Measurements from ENCODE around the gene DERL3.

DERL3 gene

GRCh38 chr22:23847991-23848864, 9.4 kb upstream of the DERL3 start:
- in situ Hi-C loops (cut with MboI; ENCODE audit: low sequenced_read_pairs) = loop anchor here (10.0 kb wide), 1 partner anchor 303 kb away; no protein-coding TSS in a partner anchor

- in situ Hi-C loops (cut with MboI; ENCODE audit: low sequenced_read_pairs) = loop anchor here (10.0 kb wide), 1 partner anchor 303 kb away; no protein-coding TSS in a partner anchor
These were observed 8.6 kb upstream of the DERL3 start for GRCh38 chr22:23847310-23847920.

GRCh38 chr22:23846081-23846469, 7.3 kb upstream of the DERL3 start:
- in situ Hi-C loops (cut with MboI; ENCODE audit: low sequenced_read_pairs) = loop anchor here (10.0 kb wide), 1 partner anchor 301 kb away; no protein-coding TSS in a partner anchor

GRCh38 chr22:23845265-23846080, 6.7 kb upstream of the DERL3 start:
- in situ Hi-C loops (cut with MboI; ENCODE audit: low sequenced_read_pairs) = loop anchor here (10.0 kb wide), 1 partner anchor 301 kb away; no protein-coding TSS in a partner anchor

GRCh38 chr22:23844739-23845202, 6.0 kb upstream of the DERL3 start:
- in situ Hi-C loops (cut with MboI; ENCODE audit: low sequenced_read_pairs) = loop anchor here (10.0 kb wide), 1 partner anchor 300 kb away; no protein-coding TSS in a partner anchor

GRCh38 chr22:23842599-23842998, 3.8 kb upstream of the DERL3 start:
- in situ Hi-C loops (cut with MboI; ENCODE audit: low sequenced_read_pairs) = loop anchor here (10.0 kb wide), 1 partner anchor 298 kb away; no protein-coding TSS in a partner anchor

GRCh38 chr22:23841736-23842445, 3.1 kb upstream of the DERL3 start:
- in situ Hi-C loops (cut with MboI; ENCODE audit: low sequenced_read_pairs) = loop anchor here (10.0 kb wide), 1 partner anchor 297 kb away; no protein-coding TSS in a partner anchor

- in situ Hi-C loops (cut with MboI; ENCODE audit: low sequenced_read_pairs) = loop anchor here (10.0 kb wide), 1 partner anchor 296 kb away; no protein-coding TSS in a partner anchor
These were observed 2.5 kb upstream of the DERL3 start for GRCh38 chr22:23841292-23841691.

- in situ Hi-C loops (cut with MboI; ENCODE audit: low sequenced_read_pairs) = loop anchor here (10.0 kb wide), 1 partner anchor 295 kb away; no protein-coding TSS in a partner anchor
These were observed 1.2 kb upstream of the DERL3 start for GRCh38 chr22:23840026-23840425.

GRCh38 chr22:23837911-23838680, 710 bp downstream of the DERL3 start:
- in situ Hi-C loops (cut with MboI; ENCODE audit: low sequenced_read_pairs) = no loop called here

- in situ Hi-C loops (cut with MboI; ENCODE audit: low sequenced_read_pairs) = no loop called here
These were observed 1.3 kb downstream of the DERL3 start for GRCh38 chr22:23837496-23837859.

GRCh38 chr22:23836692-23837495, 1.9 kb downstream of the DERL3 start:
- in situ Hi-C loops (cut with MboI; ENCODE audit: low sequenced_read_pairs) = no loop called here

GRCh38 chr22:23836281-23836680, 2.5 kb downstream of the DERL3 start:
- in situ Hi-C loops (cut with MboI; ENCODE audit: low sequenced_read_pairs) = no loop called here

- in situ Hi-C loops (cut with MboI; ENCODE audit: low sequenced_read_pairs) = no loop called here
These were observed 3.2 kb downstream of the DERL3 start for GRCh38 chr22:23835484-23836144.

GRCh38 chr22:23834793-23835483, 3.9 kb downstream of the DERL3 start:
- in situ Hi-C loops (cut with MboI; ENCODE audit: low sequenced_read_pairs) = no loop called here

GRCh38 chr22:23834406-23834792, 4.4 kb downstream of the DERL3 start:
- in situ Hi-C loops (cut with MboI; ENCODE audit: low sequenced_read_pairs) = no loop called here

- in situ Hi-C loops (cut with MboI; ENCODE audit: low sequenced_read_pairs) = no loop called here
These were observed 4.9 kb downstream of the DERL3 start for GRCh38 chr22:23833911-23834317.

All from HL-60/S4 (cell line).